T-helper 9 cell (primary cell): Measurements from ENCODE around the gene EVX2.

ENCODE experiments used
- DNase-seq: peaks from one replicate; pipeline ENCODE4 v3.0.0-alpha.2; 2020

Gene EVX2

DNA sequence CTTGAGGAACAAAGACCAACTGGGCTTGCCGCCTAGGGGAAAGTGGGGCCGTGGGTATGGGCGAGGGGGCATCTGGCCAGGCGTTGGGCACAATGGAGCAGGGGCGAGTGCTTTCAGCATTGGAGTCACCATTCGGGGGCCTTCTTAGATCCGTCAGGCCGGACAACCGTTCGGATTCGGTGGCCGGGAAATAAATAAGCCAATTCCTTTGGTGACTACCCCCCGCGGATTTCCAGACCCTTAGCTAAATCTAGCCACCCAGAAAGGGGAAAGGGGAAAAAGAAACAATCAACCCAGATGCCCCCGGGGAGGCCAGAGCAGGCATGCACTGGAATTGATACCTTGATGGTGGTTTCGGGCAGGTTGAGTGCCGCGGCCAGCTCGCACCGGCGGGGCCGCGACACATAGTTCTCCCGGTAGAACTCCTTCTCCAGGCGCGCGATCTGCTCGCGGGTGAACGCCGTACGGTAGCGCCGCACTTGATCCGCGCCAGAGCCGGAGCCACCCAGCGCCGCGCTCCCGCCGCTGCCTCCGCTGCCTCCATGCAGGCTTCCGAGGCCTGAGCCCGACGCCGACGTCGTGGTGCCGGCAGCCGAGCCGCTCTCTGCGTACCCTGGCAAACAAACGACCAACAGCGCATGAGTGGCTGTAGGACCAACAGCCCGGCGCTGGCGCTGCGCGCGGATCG lies 1.8 kb downstream of the EVX2 start:
- no peak for DNase-seq

DNA sequence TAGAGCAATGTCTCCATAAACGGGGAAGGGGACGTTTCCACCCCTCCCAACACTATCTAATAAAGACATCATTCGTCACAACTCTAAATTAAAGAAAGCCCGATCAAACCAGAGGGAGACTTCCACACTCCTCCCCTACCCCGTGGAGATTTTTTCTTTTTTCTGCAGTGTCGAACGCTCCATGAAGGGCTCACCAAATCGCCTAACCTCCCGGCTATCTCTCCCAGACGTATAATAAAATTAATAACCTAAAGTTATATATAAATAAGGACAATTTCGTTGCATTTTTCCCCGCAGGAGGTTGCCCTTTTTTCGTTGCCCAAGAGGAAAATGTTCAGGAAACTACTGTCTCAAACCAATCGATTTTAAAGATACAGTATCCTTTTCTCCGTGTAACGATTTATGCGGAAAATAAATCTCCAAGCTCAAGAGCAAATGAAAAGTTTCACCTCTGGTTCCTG lies 2.4 kb downstream of the EVX2 start:
- DNase-seq: no peak

DNA sequence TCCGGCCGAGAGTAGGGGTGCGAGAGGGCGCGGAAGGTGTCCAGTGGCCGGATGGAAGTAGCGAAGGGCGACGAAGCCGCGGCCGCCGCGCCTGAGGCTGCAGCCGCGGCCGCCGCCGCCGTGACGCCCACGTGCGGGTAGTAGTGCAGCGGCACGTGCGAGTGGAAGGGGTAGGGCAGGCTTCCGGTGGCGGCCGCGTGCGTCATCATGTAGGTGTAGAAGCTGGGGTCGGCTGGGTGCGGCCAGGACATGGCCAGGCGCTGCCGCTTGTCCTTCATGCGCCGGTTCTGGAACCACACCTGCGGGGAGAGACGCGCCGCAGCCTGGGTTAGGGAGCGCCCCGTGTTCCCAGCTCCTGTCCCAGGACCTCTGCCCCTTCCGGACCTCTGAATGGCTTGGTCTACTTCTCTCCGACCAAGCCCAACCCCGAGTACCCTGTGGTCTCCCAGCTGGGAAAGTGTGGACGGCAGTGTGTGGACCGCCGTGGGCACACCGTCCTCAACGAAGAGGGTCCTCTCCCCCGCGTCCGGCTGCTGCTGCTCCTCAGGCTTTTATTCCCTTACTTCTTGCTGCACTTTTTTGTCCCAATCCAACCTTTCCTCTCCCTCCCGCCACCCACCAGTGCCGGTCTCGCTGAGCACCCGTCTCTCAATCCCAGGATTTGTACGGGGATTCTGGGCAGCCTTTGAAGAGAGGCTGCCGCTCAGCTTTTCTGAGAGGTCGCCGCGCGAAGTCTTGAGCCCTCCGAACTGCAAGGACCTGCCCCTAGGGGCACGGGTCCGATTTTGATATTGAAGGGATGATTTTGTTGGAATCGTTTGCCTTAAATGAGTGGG lies 3.0 kb downstream of the EVX2 start:
- no peak for DNase-seq

DNA sequence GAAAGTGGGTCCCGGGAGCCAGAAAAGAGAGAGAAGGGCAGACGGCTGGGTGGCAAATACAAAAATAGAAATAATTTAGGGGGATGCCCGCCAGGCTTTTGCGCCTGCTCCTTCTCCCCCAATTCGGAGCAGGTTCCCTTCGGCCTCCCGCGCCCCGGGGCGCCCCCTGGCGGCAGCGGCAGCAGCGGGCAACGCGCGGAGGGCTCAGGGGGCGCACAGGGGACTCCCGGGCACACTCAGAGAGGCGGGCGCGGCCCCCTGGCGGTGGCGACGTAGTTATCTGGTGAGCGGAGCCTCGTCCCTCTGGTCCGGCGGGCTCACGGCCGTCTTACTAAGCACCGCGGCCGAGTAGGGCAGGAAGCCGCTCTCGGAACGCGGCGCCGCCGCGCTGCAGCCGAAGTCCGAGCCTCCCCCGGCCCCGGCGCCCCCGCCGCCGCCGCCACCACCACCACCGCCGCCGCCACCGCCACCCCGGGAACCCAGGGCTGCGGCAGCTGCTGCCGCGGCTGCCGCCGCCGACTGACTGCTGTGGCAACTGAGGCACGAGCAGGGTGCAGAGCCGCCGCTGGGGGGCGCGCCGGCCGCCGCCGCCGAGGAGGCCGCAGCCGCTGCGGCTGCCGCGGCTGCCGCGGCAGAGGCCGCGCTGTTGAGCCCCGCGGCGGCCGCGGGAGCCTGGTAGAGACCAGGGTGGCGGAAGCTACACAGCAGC lies 3.8 kb downstream of the EVX2 start:
- no peak for DNase-seq

GRCh38 chr2:176079285-176079830 lies 4.4 kb downstream of the EVX2 start:
- no peak for DNase-seq

- no peak for DNase-seq
Measured at GRCh38 chr2:176078541-176079284, 5.0 kb downstream of the EVX2 start.

DNA sequence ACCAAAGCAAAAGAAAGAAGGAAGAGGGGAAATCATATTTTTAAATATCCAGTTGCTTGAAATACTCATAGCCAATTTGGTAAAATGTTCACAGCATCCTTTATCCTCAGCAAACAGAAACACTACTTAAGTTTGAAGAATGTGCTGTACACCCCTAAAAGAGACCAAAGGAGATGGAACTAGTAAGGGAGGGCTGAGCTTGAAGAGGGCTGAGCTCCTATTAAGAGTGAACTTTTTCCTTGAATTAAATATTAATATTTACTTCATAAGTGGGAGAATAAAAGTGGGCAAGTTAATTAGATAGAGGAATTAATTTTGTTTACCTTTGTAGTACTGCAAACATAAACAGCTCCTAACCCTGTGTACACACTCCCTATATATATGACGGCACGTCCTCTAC lies 7.0 kb downstream of the EVX2 start:
- no peak for DNase-seq

- no peak for DNase-seq
Measured at GRCh38 chr2:176076063-176076462, 7.7 kb downstream of the EVX2 start.

- no peak for DNase-seq
Measured at GRCh38 chr2:176075481-176075880, 8.3 kb downstream of the EVX2 start.

GRCh38 chr2:176074919-176075425 lies 8.8 kb downstream of the EVX2 start:
- no peak for DNase-seq

DNA sequence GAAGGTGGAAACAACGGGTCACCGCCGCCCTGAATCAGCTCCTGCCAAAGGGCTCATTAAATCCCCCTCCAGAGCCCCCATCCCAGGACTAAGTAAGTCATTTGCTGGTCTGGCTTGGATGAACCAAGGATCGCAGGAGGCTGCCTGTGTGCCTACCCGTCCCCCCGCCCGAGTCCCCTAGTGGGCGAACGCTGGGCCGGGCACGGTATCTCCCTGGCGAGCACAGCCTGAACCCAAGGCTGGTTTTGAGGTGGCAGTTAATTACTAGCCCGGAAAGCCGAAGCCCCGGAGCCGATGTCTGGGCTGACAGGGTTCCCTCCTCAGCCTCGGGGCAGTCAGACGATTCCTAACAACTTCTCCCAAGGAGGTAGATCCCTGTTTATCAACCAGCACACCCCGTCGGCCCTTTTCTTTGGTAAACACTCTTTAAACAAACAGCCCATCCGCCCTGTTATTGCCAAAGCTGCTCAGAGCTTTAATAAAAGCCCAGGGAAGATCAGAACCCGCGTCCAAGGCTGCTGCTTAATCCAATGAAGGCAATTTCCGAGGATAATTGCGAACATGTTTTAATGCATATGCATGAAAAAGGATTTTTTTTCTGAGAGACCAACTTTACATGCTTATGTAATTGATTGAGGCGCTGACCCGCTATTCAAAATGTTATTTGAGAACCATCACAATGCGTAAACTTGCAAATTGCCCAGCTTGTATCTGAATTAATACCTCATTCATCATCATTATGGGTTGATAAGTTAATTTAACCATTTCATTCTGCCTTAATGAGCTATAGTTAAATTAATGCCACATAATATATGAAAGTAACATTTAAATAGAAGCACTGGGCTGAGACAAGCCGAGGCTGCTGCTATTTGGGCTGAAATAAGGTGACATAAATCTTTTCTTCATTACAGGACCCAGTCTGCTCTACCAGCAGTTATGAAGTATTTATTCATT lies 10.5 kb downstream of the EVX2 start:
- DNase-seq: no peak

DNA sequence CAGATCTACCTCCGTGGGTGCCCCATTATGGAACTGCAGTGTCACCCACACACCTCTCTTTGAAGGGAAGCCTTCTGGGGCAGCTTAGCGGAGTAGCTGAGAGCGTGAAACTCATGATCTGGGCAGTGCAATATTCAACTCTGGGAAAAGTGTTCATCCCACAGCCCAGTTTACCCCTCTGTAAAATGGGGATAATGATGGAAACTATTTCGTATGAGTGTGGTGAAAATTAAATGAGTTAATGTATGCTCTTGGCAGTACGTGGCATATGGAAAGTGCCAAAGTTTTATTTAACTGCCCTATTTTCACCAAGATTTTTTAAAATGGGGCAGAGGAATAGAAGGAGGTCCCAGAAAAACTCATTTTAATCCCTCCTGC lies 11.5 kb downstream of the EVX2 start:
- no peak for DNase-seq

GRCh38 chr2:176071330-176072291 lies 12.2 kb downstream of the EVX2 start:
- DNase-seq: no peak

- DNase-seq: no peak
Measured at GRCh38 chr2:176068419-176068832, 15.3 kb downstream of the EVX2 start.

DNA sequence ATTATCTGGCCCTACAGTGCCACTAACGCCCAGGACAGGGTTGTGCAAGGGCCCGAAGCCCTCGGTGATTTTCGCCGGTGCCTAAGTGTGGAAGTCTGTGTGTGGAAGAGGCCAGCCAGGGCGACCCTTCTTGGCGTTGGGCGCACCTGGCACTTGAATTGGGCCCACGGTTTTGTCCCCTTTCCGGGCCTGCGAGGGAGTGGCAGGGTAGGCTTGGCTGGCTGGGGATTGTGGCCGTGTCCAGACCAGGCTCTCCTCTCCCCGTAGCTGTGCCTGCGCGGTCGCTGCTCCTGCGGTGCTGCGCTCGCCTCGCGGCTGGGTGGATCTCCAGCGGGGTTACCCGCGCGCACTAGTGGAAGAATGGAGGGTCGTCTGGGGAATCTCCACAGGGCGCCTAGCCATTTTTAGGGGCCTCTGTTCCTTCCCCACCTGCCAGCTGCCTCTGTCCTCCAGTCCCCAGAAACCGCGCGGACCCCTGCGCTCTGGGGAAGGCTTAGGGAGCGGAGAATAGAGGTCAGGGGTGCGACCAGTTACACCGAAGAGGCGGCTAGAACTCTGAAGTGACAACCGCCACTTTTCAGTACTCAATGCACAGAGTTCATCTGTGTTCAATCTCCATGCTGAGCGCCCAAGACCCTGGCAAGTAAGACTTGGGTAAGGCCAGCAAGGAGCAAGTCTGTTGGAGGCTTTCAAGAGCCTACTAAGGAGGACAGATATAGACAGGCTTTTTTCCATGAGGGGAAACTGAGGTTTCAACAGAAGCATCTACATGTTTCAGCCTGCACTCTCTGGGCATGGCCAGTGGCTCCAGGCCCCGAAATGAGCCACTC lies 16.0 kb downstream of the EVX2 start:
- no peak for DNase-seq

DNA sequence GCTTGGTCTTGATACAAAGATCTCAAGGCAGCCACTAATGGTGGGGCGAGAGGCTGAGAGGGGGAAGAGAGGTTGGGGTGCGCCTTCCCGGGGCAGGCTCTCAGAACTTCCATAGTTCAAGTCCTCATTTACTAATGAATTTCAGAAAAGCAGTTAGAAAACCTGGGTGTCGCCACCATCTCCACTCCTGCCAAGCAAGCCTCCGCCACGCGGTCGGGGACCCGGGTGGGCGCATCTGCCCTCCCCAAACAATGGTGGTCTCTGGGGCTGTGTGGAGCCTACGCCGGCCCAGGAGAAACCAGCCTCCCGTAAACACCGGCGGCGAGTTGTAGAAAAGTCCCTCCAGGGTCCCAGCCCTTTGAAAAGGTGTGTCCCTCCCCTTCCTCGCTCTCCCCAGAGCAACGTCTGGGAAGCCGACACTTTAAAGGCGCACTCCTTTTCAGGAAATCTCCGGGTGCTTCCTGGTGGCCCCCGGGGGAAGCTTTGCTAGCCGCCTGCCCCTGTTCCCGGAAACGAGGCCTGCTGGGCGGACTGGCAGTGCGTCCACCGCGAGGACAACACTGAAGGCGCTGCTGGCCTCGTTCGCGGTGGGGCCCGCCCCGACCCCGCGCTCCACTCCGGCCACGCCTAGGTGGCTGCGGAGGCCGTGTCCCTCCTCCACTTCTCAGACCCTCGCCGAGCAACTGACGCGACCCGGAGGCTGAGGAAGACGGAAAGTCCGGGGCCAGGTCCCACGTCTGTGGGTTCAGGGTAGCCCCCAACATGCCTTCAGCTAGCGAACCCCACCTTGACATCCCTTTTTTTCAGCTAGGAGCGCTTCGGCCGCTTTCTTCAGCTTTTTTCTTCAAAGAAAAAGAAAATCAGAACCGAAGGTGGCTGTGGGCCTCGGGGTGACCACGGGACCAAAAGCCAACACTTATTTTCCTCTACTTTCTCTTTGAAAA lies 16.8 kb downstream of the EVX2 start:
- DNase-seq: no peak

DNA sequence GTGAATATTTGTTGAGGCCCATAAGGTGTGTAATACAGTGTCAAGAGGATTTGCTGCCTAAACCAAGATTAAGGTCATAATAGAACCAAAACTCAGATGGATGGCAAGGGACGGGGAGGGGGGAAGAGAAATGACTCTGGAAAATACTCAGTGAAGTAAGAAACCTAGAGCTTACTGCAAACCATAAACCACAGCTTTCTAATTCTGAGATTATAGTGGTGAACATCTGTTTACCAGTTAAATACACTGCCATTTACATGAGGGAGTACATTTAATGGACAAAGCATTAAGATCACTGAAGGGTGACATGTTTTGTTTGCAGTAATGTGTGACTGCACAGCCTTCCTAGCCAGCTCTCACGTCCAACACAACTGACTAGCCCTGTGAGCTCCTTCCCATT lies 19.8 kb downstream of the EVX2 start:
- no peak for DNase-seq

DNA sequence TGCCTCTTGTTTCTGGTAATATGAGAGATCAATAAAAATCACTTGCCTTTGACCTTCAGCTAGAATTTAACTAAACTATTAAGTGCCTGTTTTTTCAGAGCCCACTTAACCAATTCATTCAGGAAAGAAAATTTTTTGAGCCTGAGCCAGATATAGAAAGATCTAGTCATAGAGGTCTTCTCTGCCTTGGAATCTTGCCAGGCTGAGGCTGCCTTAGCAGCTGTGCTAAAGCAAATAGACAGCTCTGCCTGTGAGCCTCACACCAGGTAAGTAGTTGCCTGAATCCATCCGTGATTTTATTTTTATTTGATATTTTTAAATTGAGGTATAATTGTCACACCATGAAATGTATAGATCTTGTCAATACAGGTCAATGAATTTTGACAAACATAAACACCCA lies 27.4 kb downstream of the EVX2 start:
- DNase-seq: no peak
